GM18858 (cell line): Measurements from ENCODE around the gene SLC45A1.

Experiments
- ATAC-seq: cut with Tn5 transposase; IDR thresholded peaks from one replicate; pipeline ENCODE4 v1.9.1; 2021; ENCODE audit not compliant: unreplicated experiment

The SLC45A1 gene

DNA sequence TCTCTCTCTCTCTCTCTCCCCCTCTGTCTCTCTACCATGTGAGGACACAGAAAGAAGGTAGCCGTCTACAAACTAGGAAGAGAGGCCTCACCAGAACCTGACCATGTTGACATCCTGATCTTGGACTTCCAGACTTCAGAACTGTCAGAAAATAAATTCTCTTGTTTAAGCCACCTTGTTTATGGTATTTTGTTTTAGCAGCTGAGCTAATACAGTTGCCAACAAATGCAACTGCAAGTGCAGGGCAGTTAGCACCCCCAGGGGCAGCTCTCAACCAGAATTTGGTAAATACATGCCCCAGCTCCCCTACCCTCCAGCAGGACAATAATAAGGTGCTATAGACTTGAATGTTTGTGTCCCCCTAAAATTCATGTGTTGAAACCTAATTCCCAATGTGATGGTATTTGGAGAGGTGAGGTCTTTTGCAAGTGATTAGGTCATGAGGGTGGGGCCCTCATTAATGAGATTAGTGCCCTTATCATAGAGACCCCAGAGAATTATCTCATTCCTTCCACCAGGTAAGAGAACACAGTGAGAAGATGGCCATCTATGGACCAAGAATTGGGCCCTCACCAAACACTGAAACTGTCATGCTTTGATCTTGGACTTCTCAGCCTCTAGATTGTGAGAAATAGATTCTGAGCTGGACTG is 6.7 kb upstream of the SLC45A1 start:
- no peak for ATAC-seq

DNA sequence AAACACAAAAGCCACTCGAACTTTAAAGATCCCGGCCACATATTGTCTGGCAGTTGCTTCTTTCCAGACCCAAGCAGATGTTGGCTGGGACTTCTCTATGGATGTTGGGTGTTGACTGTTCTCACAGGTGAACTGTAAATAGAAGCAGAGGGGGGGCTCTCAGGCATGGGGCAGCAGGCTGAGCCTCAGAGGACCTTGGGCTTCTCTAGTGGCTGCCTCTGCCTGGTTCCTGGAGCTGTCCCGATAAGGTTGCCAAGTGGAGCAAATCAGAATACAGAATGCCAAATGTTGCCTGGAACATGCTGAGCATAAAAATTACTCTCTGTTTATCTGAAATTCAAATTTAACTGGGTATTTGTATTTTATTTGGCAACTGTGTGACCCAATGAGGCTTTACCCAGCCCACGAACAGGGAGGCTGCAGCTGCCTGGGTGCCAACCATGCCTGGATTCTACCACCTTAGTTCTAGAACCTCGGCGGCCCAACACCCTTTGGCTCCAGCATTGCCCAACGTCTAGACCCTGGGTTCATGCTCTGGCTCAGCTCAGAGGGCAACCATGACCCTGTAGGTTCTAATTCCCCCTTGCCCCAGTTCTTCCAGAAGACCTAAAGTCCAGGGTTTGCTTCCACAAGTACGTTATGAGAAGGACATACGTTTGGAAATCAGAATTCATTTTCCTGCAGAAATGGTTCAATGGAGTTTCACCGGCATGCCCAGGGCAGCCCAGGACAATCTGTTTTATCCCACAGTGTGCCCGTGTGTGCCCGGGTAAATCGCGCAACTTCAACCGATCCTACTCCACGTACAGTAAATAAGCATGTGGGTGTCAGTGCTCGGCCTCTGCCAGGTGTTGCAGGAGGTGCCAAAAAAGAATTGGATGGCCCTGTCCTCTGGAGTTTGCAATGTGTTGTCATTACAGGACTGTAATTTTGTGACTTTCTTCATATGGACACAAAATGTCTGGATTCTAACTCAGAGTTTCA is 5.4 kb upstream of the SLC45A1 start:
- ATAC-seq: no peak

DNA sequence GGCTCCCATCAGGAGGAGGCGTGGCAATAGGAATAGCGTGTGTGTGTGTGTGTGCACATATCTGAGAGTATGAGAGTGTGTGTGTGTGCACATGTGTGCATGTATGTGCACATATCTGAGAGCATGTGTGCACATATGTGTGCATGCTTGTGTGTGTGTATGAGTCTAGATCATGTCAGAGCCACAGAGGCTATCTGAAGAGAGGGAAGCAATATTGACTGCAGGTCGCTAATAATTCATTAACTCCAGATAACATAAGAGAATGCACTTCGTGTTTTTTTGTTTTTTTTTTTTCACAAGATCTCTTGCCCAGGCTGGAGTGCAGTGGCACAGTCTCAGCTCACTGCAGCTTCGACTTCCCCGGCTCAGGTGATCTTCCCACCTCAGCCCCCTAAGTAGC is 4.7 kb upstream of the SLC45A1 start:
- no peak for ATAC-seq

DNA sequence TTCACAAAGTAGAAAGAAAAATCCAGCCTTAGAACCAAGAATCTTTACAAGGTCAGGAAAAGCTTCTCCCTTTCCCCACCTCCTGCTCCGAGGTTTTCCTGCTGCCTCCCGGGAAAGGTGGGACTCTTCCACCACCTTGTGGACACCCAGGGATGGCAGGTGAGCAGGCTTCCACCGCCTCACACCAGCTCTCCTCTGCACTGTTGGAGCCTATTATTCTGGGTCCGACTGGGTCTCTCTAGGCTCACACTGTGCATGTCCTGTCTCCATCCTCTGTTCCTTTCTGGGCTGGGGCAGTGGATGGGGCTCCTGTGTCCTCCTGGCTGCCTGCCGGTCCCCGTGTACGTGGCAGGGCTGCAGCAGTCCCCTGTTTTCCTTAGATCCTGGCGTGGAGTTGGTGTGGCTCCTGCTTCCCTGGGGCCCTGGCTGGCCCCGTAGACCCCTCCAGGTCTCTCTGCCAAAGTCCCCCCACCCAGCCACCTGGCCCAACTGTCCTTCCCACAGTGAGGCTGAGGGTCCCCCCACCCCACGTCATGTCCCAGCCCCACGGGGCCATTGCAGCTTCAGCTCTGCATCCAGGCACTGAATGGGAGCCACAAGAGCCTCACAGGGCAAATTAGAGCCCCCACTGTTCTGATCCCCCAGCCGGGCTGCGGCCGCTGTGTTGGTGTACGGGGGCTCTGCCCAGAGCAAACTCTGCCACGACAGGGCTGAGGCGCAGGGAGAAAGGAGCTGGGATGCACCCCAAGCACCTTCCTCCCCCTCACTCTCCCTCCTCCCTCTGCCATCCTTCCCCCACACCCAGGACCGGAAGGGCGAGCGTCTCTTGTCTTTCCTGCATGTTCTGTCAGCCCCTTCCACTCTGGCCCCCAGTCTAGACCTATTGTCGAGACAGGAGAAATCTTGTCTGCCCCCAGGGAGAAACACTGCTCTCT is 3.3 kb upstream of the SLC45A1 start:
- ATAC-seq: no peak

- no peak for ATAC-seq
Observed at GRCh38 chr1:8315573-8316475, 2.1 kb upstream of the SLC45A1 start.

DNA sequence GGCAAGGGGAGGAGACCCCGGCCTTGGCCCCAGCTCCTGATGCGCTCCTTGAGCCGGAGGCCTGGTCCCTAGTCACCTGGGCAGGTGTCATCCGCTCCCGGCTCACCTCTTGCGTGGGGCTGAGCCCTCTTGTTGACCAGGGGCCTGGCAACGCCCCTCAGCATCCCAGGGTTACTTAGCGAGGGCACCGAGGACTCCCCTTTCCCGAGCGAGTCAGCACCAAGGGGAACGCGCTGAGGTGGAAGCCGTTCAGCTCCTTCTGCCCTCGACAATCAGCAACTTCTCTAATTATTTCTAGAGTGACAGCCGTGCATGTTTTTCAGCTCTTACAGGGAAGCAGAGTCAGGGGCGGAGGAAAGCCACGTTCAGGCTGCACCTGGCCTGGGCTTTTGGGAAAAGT is 522 bp downstream of the SLC45A1 start:
- ATAC-seq: no peak

DNA sequence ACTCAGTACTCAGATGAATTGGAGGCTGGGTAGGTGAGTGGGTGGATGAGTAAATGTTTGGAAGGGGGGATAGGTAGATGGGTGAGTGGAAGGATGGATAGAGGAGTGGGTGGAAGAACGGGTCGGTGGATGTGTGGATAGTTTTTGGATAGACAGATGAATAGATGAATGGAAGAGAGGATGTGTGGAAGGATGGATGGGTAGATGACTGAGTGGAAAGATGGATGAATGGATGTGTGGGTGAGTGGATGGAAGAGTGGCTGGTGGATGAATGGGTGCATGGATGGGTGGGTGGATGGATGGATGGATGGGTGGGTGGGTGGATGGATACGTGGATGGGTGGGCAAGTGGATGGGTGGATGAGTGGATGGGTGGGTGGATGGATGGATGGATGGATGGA is 3.7 kb downstream of the SLC45A1 start:
- no peak for ATAC-seq

DNA sequence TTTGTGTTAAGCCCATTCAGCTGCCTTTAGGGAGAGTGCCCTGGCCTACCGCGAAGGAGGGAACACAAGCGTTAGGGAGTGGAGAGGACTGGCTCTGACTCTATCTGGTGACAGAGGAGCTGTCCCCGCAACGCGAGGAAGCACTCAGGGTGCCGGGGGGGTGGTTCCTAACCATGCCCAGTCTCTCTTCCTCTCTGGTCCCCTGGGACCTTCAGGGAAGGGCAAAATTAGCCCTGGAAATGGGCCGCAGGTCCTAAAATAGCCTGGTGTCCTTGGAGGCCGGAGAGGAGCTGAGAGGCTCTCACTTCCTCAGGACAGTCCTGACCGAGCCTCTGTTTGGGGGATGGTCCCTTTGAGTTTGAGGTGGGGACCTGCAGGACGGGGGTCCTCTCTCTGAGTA is 5.8 kb downstream of the SLC45A1 start:
- ATAC-seq: no peak

GRCh38 chr1:8324176-8324810 is 6.4 kb downstream of the SLC45A1 start:
- no peak for ATAC-seq

GRCh38 chr1:8325771-8326170 is 7.9 kb downstream of the SLC45A1 start:
- no peak for ATAC-seq

- ATAC-seq: no peak
Observed at GRCh38 chr1:8326265-8326664, 8.4 kb downstream of the SLC45A1 start.

GRCh38 chr1:8328271-8328670 is 10.4 kb downstream of the SLC45A1 start:
- ATAC-seq: no peak

GRCh38 chr1:8329439-8329838 is 11.5 kb downstream of the SLC45A1 start:
- no peak for ATAC-seq

DNA sequence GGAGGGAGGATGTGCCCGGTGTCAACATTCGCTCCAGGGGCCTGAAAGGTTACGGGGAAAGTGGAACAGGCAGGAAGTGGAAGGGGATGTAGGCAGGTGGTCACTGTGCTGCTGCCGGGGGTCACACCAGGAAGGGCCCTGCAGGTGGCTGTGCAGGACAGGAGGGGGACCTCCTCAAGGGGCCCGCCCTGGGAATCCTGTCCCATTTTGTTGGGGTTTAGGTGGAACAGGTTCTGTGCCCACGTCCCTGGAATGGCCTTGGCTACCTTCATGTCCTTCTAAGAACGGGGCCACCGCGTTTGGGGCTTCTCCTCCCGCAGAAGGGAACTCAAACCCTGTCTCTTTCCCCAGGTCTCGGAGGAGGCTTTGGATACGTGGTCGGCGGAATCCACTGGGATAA is 11.9 kb downstream of the SLC45A1 start:
- no peak for ATAC-seq

DNA sequence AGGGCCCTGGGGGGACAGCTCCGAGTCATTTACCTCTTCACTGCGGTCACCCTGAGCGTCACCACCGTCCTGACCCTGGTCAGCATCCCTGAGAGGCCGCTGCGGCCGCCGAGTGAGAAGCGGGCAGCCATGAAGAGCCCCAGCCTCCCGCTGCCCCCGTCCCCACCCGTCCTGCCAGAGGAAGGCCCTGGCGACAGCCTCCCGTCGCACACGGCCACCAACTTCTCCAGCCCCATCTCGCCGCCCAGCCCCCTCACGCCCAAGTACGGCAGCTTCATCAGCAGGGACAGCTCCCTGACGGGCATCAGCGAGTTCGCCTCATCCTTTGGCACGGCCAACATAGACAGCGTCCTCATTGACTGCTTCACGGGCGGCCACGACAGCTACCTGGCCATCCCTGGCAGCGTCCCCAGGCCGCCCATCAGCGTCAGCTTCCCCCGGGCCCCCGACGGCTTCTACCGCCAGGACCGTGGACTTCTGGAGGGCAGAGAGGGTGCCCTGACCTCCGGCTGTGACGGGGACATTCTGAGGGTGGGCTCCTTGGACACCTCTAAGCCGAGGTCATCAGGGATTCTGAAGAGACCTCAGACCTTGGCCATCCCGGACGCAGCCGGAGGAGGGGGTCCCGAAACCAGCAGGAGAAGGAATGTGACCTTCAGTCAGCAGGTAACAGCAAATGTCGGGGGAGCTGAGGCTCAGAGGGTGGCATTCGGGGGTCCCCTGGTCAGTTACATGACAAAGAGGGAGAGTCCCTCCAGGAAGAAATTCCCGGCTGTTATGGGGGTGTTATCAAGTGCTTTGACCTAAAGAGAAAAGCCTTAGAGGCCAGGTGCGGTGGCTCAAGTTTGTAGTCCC is 12.6 kb downstream of the SLC45A1 start:
- no peak for ATAC-seq

- no peak for ATAC-seq
Observed at GRCh38 chr1:8332806-8333205, 14.9 kb downstream of the SLC45A1 start.

- no peak for ATAC-seq
Observed at GRCh38 chr1:8333246-8333987, 15.5 kb downstream of the SLC45A1 start.
